ENCODE results near the gene TYK2. TPM values are rescaled to one million over a fixed set of nuclear protein-coding genes. Genes with fewer than 3 reads are reported as not detected.

The TYK2 gene
- total RNA-seq, 1 donor: 72.7 TPM

DNA sequence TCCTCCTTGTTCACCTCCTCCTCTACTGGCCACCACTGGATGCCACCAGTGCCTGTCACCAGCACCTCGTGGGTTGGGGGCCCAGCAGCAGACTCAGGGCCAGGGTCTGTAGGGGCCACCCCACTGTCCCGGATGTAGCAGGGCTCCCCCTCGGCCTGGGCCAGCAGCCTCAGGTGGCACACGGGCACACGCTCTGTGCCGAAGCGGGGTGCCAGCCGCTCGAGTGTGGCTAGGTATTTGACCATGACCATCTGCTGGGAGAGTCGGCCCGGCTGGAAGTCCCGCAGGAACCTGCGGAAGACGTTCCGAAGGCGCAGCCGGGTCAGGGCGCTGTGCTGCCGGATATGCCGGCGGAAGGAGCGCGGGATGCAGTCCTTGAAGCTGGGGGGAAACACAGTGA, 14.9 kb downstream of the TYK2 start:
- Histone ChIP-seq H3K27me3 (ENCODE audit: insufficient read depth, low read length) (no peaks in the 10 kb centered on the region), H4K20me1 (ENCODE audit: insufficient read depth, low read length) (peaks cover 6% of the 10 kb centered on the region), H3K4me3 (ENCODE audit: insufficient read depth, low read length) (no peak overlapping the region), H3K4me2 (ENCODE audit: insufficient read depth, low read length) (no peak overlapping the region), H2AFZ (ENCODE audit: low read length) (no peak overlapping the region), H3K9me3 (ENCODE audit: low read depth, low read length) (no peaks in the 10 kb centered on the region), H3K36me3 (ENCODE audit: insufficient read depth, low read length) (peaks cover 33% of the 10 kb centered on the region), H3K4me1 (ENCODE audit: insufficient read depth, low read length) (no peaks in the 10 kb centered on the region), H3K27ac (ENCODE audit: low read depth, low read length) (no peak overlapping the region), H3K79me2 (ENCODE audit: insufficient read depth, low read length) (no peaks in the 10 kb centered on the region)
- TF ChIP-seq, protein P1, sequence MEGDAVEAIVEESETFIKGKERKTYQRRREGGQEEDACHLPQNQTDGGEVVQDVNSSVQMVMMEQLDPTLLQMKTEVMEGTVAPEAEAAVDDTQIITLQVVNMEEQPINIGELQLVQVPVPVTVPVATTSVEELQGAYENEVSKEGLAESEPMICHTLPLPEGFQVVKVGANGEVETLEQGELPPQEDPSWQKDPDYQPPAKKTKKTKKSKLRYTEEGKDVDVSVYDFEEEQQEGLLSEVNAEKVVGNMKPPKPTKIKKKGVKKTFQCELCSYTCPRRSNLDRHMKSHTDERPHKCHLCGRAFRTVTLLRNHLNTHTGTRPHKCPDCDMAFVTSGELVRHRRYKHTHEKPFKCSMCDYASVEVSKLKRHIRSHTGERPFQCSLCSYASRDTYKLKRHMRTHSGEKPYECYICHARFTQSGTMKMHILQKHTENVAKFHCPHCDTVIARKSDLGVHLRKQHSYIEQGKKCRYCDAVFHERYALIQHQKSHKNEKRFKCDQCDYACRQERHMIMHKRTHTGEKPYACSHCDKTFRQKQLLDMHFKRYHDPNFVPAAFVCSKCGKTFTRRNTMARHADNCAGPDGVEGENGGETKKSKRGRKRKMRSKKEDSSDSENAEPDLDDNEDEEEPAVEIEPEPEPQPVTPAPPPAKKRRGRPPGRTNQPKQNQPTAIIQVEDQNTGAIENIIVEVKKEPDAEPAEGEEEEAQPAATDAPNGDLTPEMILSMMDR (IDR thresholded peaks at IDR 0.05; ENCODE audit: extremely low read depth, low read depth, low read length): no peak
- no peak for DNase-seq (ENCODE audit: insufficient read length, low spot score, missing footprints)

GRCh38 chr19:10364644-10365043, 15.7 kb downstream of the TYK2 start:
- Histone ChIP-seq H3K4me2 (ENCODE audit: insufficient read depth, low read length) (no peak overlapping the region), H3K27me3 (ENCODE audit: insufficient read depth, low read length) (no peaks in the 10 kb centered on the region), H2AFZ (ENCODE audit: low read length) (no peak overlapping the region), H3K79me2 (ENCODE audit: insufficient read depth, low read length) (no peaks in the 10 kb centered on the region), H3K4me3 (ENCODE audit: insufficient read depth, low read length) (no peak overlapping the region), H3K9me3 (ENCODE audit: low read depth, low read length) (no peaks in the 10 kb centered on the region), H3K4me1 (ENCODE audit: insufficient read depth, low read length) (no peaks in the 10 kb centered on the region), H3K36me3 (ENCODE audit: insufficient read depth, low read length) (peaks cover 33% of the 10 kb centered on the region), H4K20me1 (ENCODE audit: insufficient read depth, low read length) (peaks cover 6% of the 10 kb centered on the region), H3K27ac (ENCODE audit: low read depth, low read length) (no peak overlapping the region)
- peak; percentile 55 for DNase-seq (ENCODE audit: insufficient read length, low spot score, missing footprints)
- TF ChIP-seq, protein P1 (IDR thresholded peaks at IDR 0.05; ENCODE audit: extremely low read depth, low read depth, low read length): no peak

DNA sequence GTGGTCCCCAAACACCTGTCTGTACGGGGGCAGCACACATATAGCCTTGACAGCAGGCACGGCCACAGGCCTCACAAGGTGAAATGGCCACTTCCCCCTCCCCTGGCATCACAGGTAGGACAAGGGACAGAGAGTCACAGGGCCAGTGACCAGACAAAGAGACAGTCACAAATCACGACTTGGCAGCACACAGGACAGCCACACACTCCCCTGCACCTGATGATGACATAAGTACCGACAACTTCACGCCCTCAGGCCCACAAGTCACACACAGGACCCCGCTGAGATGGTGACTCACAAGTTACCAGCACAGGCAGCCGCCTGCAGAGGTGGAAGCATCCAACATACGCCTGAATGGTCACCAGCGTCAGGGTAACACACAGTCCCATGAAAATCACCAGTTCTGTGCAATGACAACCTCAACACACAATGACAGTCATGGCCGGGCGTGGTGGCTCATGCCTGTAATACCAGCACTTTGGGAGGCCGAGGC, 16.5 kb downstream of the TYK2 start:
- H2AFZ ChIP-seq (ENCODE audit: low read length): no peak overlapping the region
- H3K79me2 ChIP-seq (ENCODE audit: insufficient read depth, low read length): no peaks in the 10 kb centered on the region
- TF ChIP-seq, protein P1 (IDR thresholded peaks at IDR 0.05; ENCODE audit: extremely low read depth, low read depth, low read length): no peak
- H3K27me3 ChIP-seq (ENCODE audit: insufficient read depth, low read length): no peaks in the 10 kb centered on the region
- H3K36me3 ChIP-seq (ENCODE audit: insufficient read depth, low read length): peaks cover 38% of the 10 kb centered on the region
- peak; percentile 41 for DNase-seq (ENCODE audit: insufficient read length, low spot score, missing footprints)
- H3K4me3 ChIP-seq (ENCODE audit: insufficient read depth, low read length): no peak overlapping the region
- H3K27ac ChIP-seq (ENCODE audit: low read depth, low read length): no peak overlapping the region
- H3K4me2 ChIP-seq (ENCODE audit: insufficient read depth, low read length): no peak overlapping the region
- H3K9me3 ChIP-seq (ENCODE audit: low read depth, low read length): no peaks in the 10 kb centered on the region
- H4K20me1 ChIP-seq (ENCODE audit: insufficient read depth, low read length): peaks cover 6% of the 10 kb centered on the region
- H3K4me1 ChIP-seq (ENCODE audit: insufficient read depth, low read length): no peaks in the 10 kb centered on the region

DNA sequence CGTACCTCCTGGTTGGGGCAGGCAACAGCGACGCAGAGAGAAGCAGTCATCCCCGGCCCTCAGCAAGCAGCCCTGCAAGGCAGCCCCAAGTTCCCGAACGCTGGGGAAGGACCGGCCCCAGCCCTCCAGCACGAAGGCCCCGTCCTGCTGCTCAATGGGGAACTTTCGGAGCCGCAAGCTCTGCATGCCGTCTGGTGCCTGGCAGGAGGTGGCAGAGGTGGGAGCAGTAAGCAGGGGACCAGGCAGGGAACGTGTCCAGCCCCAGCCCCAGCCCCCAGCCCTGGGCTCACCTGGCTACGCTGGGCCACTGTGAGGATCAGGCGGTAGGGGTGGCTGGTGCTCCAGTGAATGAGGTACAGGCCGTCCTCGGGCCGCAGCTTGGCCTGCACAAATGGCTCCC, 18.1 kb downstream of the TYK2 start:
- no peak overlapping the region for H3K4me3 ChIP-seq (ENCODE audit: insufficient read depth, low read length)
- DNase-seq (ENCODE audit: insufficient read length, low spot score, missing footprints): peak; percentile 74
- H4K20me1 ChIP-seq (ENCODE audit: insufficient read depth, low read length): peaks cover 6% of the 10 kb centered on the region
- TF ChIP-seq, protein P1 (IDR thresholded peaks at IDR 0.05; ENCODE audit: extremely low read depth, low read depth, low read length): no peak
- H3K4me2 ChIP-seq (ENCODE audit: insufficient read depth, low read length): no peak overlapping the region
- H2AFZ ChIP-seq (ENCODE audit: low read length): no peak overlapping the region
- no peaks in the 10 kb centered on the region for H3K27me3 ChIP-seq (ENCODE audit: insufficient read depth, low read length)
- peaks cover 40% of the 10 kb centered on the region for H3K36me3 ChIP-seq (ENCODE audit: insufficient read depth, low read length)
- no peaks in the 10 kb centered on the region for H3K4me1 ChIP-seq (ENCODE audit: insufficient read depth, low read length)
- H3K9me3 ChIP-seq (ENCODE audit: low read depth, low read length): no peaks in the 10 kb centered on the region
- H3K79me2 ChIP-seq (ENCODE audit: insufficient read depth, low read length): no peaks in the 10 kb centered on the region
- no peak overlapping the region for H3K27ac ChIP-seq (ENCODE audit: low read depth, low read length)
